ENCODE data around the gene TMUB1.

The TMUB1 gene, protein sequence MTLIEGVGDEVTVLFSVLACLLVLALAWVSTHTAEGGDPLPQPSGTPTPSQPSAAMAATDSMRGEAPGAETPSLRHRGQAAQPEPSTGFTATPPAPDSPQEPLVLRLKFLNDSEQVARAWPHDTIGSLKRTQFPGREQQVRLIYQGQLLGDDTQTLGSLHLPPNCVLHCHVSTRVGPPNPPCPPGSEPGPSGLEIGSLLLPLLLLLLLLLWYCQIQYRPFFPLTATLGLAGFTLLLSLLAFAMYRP

DNA sequence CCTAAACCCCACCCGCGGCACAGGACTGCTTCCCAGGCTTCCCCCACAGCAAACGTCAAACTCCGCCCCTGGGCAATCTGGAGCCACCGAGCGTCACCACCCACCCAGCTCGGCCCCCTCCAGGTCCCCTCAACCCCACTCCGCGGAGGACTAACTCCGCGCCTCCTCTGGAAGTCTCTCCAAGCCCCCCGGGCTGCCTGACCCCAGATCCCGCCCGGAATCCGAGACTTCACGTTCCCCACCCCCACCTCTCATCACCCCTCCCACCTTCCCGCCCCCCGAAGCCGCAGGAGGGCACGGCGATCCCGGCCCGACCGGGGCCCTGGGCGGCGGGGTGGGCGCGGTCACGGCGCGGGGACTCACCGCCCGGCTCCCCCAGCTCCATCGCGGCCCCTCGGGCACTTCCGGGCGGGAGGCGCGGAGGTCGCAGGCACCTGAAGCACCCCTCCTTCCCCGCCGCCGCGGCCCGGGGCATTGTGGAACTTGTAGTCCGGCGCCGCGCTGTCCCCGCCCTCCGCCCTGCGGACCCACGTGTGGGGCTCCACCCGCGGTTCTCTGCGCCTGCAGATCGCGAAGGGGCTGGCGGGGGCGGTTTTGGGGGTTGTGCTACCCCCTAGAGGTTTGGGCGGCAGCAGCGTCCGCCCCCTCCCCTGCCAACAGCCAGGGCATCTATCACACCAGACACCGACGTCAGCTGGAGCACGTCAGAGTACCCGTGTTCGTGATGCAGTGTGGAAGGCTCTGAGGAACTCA is at the start of gene TMUB1:
Gene TMUB1, minus strand, starts transcription at position 423 of the 753 bp plus-strand sequence. CDS start 930 bp downstream, outside the sequence.
- DNase-seq (ENCODE audit: low read depth in 2 of 3, low spot score in 2 of 3), result peak; percentile 66 to 72 (median 67)

- no peak for DNase-seq (ENCODE audit: low read depth in 2 of 3, low spot score in 2 of 3)
Measured at GRCh38 chr7:151132461-151133205, 49.3 kb upstream of the TMUB1 start.

- no peak for DNase-seq (ENCODE audit: low read depth in 2 of 3, low spot score in 2 of 3)
Measured at GRCh38 chr7:151131592-151132293, 48.5 kb upstream of the TMUB1 start.

DNA sequence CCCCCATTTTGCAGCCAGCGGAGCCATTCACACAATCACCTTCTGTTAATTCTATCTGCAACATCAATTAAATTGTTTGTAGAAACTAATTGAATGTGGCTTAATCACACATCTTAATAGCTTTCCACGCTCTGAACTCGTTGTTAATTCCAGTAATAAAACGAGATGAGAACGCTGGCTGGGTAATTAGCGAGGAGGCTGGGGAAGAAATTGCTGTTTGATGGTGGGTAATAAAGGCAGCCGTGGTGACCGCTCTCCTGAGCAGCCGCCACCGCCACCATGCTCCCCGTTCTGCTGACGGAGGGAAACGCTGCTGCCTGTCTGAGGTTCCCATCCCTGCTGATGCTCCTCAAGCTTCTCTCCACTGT is 47.9 kb upstream of the TMUB1 start:
- DNase-seq (ENCODE audit: low read depth in 2 of 3, low spot score in 2 of 3), result no peak

DNA sequence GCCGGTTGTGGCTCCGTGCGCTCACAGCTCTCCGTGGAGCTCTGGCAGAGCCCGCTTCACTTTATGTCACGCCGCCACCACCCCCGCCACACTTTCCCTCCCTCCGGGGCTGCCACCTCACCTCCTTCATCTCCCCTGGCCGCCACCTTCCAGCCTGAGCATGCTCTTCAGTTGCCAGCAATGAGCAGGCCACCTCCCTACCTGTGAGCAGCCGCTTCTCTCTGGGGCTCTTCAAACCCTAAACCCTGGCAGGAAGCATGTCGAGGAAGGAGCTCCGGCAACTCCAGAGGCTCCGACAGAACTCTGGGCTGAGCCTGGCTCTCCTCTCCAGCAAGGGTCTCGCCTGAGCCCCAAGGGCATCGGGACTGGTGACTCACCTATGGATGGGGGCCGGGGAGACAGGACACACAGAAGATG is 47.5 kb upstream of the TMUB1 start:
- no peak for DNase-seq (ENCODE audit: low read depth in 2 of 3, low spot score in 2 of 3)

DNA sequence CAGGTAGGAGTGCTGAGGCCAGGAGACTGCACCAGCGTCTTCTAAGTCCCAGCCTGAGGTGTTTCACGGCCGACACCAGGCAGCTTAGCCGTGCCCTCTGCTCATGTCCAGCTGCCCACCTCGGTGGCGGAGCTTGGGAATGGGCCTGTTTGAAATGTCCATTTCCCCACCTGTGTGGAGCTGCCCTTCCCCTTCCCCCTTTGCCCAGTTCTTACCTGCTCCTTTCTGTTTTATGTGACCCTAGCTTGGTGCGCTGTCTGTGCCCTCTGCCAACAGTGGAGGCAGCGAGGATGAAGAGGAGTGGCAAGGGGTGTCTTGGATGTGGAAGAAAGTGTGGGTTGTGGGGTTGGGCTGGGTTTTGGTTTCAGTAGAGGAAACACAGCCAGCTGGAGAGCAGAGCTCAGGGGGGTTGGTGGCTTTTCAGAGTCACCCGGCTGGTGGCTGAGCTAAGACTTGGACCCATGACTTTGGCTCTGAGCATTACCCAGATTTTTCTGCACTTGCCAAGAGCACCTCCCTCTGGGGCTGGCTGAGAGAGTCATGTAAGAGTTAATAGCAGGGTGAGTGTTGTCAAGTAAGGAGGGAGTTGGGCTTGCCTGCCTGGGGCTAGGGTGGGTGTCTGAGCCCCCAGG is 46.8 kb upstream of the TMUB1 start:
- no peak for DNase-seq (ENCODE audit: low read depth in 2 of 3, low spot score in 2 of 3)

- DNase-seq (ENCODE audit: low read depth in 2 of 3, low spot score in 2 of 3), result no peak
Measured at GRCh38 chr7:151129117-151129959, 46.0 kb upstream of the TMUB1 start.

GRCh38 chr7:151128716-151129115 is 45.4 kb upstream of the TMUB1 start:
- no peak for DNase-seq (ENCODE audit: low read depth in 2 of 3, low spot score in 2 of 3)

GRCh38 chr7:151128144-151128543 is 44.9 kb upstream of the TMUB1 start:
- DNase-seq (ENCODE audit: low read depth in 2 of 3, low spot score in 2 of 3), result no peak

- DNase-seq (ENCODE audit: low read depth in 2 of 3, low spot score in 2 of 3), result no peak
Measured at GRCh38 chr7:151126491-151127137, 43.3 kb upstream of the TMUB1 start.

- DNase-seq (ENCODE audit: low read depth in 2 of 3, low spot score in 2 of 3), result no peak
Measured at GRCh38 chr7:151125846-151126481, 42.7 kb upstream of the TMUB1 start.

- DNase-seq (ENCODE audit: low read depth in 2 of 3, low spot score in 2 of 3), result no peak
Measured at GRCh38 chr7:151125470-151125845, 42.2 kb upstream of the TMUB1 start.

GRCh38 chr7:151124899-151125399 is 41.7 kb upstream of the TMUB1 start:
- no peak for DNase-seq (ENCODE audit: low read depth in 2 of 3, low spot score in 2 of 3)

DNA sequence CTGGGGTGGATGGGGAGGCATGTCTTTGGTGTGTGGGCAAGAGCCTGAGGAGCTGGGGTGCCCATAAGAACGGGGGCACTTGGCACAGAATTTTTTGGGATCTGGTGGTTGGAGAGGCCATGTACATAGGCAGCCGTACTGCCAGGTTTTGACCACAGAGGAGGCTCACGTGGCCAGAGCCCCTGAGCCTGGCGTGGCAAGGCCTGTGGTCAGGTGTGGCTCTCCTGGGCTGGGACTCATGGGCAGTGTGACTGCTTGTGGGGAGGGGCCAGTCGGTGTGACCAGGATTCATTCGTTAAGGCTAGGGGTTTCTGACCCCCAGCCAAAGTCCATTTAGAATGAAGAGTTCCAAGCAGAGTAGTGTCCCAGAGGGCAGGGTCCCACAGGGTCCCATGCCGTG is 41.2 kb upstream of the TMUB1 start:
- DNase-seq (ENCODE audit: low read depth in 2 of 3, low spot score in 2 of 3), result no peak

- DNase-seq (ENCODE audit: low read depth in 2 of 3, low spot score in 2 of 3), result peak; percentile 45 to 80 (median 74)
Measured at GRCh38 chr7:151123822-151124464, 40.6 kb upstream of the TMUB1 start.

- DNase-seq (ENCODE audit: low read depth in 2 of 3, low spot score in 2 of 3), result no peak
Measured at GRCh38 chr7:151123158-151123821, 40.0 kb upstream of the TMUB1 start.

- no peak for DNase-seq (ENCODE audit: low read depth in 2 of 3, low spot score in 2 of 3)
Measured at GRCh38 chr7:151122796-151123157, 39.5 kb upstream of the TMUB1 start.

DNA sequence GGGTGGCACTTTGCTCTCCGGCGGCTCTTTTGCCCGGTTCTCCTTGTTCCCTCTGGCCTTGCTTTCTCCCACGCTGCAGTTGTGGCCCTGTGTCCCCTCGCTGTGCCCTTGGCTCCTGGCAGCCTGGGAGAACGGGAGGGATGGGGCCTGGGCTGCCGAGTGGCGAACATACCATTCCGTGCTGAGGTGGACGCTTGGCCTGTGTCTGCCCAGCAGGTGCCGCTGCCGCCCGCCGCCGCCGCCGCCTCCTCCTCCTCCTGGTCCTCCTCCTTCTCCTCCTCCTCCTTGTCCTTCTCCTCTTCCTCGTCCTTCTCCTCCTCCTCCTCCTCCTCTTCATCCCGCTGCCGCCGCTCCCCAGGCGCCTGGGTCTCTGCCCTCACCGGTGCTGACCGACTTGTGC is 39.0 kb upstream of the TMUB1 start:
- DNase-seq (ENCODE audit: low read depth in 2 of 3, low spot score in 2 of 3), result no peak

Measured in activated CD8-positive, alpha-beta memory T cell treated with anti-CD3 and anti-CD28 coated beads for 48 hours (primary cell).